ENCODE results near the gene TMEM270. TPM values are rescaled to one million over a fixed set of nuclear protein-coding genes. Genes with fewer than 3 reads are reported as not detected.

The TMEM270 gene
- total RNA-seq, 1 donor from 2014 or later, result not detected

GRCh38 chr7:73872056-73872908 is 11.3 kb downstream of the TMEM270 start:
- no peaks in the 10 kb centered on the region for H3K9me3 ChIP-seq
- no peak for TF ChIP-seq CTCF (IDR thresholded peaks at IDR 0.05)
- H3K4me3 ChIP-seq, result no peak overlapping the region
- no peaks in the 10 kb centered on the region for H3K27me3 ChIP-seq
- no peak for DNase-seq (ENCODE audit: low spot score in 2 of 2)
- H3K36me3 ChIP-seq, result no peaks in the 10 kb centered on the region
- H3K4me1 ChIP-seq, result peaks cover 31 to 58% of the 10 kb centered on the region in 2 donors
- intact Hi-C loops (cut with DNase I), result no loop called here
- H3K27ac ChIP-seq, result peak overlapping the region; percentile 93 to 97

GRCh38 chr7:73876361-73876760 is 15.4 kb downstream of the TMEM270 start:
- H3K4me1 ChIP-seq, result peaks cover 29 to 51% of the 10 kb centered on the region in 2 donors
- no peaks in the 10 kb centered on the region for H3K9me3 ChIP-seq
- peak overlapping the region; percentile 12 to 70 for H3K27ac ChIP-seq
- no peak for TF ChIP-seq CTCF (IDR thresholded peaks at IDR 0.05)
- intact Hi-C loops (cut with DNase I), result no loop called here
- no peak for DNase-seq (ENCODE audit: low spot score in 2 of 2)
- H3K27me3 ChIP-seq, result no peaks in the 10 kb centered on the region
- no peaks in the 10 kb centered on the region for H3K36me3 ChIP-seq
- H3K4me3 ChIP-seq, result no peak overlapping the region

GRCh38 chr7:73876973-73877372 is 16.0 kb downstream of the TMEM270 start:
- intact Hi-C loops (cut with DNase I), result no loop called here
- no peak overlapping the region for H3K4me3 ChIP-seq
- peak overlapping the region; percentile 52 to 70 for H3K27ac ChIP-seq
- no peak for DNase-seq (ENCODE audit: low spot score in 2 of 2)
- no peaks in the 10 kb centered on the region for H3K9me3 ChIP-seq
- no peaks in the 10 kb centered on the region for H3K27me3 ChIP-seq
- no peaks in the 10 kb centered on the region for H3K36me3 ChIP-seq
- no peak for TF ChIP-seq CTCF (IDR thresholded peaks at IDR 0.05)
- H3K4me1 ChIP-seq, result peaks cover 31 to 51% of the 10 kb centered on the region in 2 donors

- Histone ChIP-seq H3K4me3 (peak overlapping the region in 1 of 2 donors; percentile 18), H3K27ac (peak overlapping the region; percentile 90 to 91), H3K27me3 (no peaks in the 10 kb centered on the region), H3K9me3 (no peaks in the 10 kb centered on the region), H3K4me1 (peaks cover 28 to 38% of the 10 kb centered on the region in 2 donors), H3K36me3 (no peaks in the 10 kb centered on the region)
- DNase-seq (ENCODE audit: low spot score in 2 of 2), result peak in 1 of 2 donors; percentile 88
- intact Hi-C loops (cut with DNase I), result no loop called here
- TF ChIP-seq CTCF (IDR thresholded peaks at IDR 0.05), result no peak
These were observed 19.2 kb downstream of the TMEM270 start for GRCh38 chr7:73879977-73880681.

GRCh38 chr7:73880755-73881328 is 19.9 kb downstream of the TMEM270 start:
- Histone ChIP-seq H3K27ac (peak overlapping the region; percentile 90 to 91), H3K4me1 (peaks cover 28 to 38% of the 10 kb centered on the region in 2 donors), H3K27me3 (no peaks in the 10 kb centered on the region), H3K9me3 (no peaks in the 10 kb centered on the region), H3K4me3 (peak overlapping the region in 1 of 2 donors; percentile 18), H3K36me3 (no peaks in the 10 kb centered on the region)
- no peak for DNase-seq (ENCODE audit: low spot score in 2 of 2)
- TF ChIP-seq CTCF (IDR thresholded peaks at IDR 0.05), result no peak
- intact Hi-C loops (cut with DNase I), result no loop called here

All from ascending aorta (tissue), 2 donors.